T-helper 17 cell (primary cell): ENCODE data around the gene GREM1. TPM values are rescaled to one million over a fixed set of nuclear protein-coding genes. Genes with fewer than 3 reads are reported as not detected.

Source experiments
- ATAC-seq: fragments of 150-1000 bp; cut with Tn5 transposase; 2 replicates; pipeline ENCODE4 v1.10.0; 2021; ENCODE audit warnings: mild to moderate bottlenecking, moderate library complexity
- DNase-seq, 3 donors: peaks; one replicate each; pipeline versions ENCODE4 v3.0.0 to v3.0.0-alpha.2; 2020 to 2021
- H3K9me3 ChIP-seq: one replicate; pipeline ENCODE4 v1.7.0; 2013; ENCODE audit warnings: low read length, mild to moderate bottlenecking; ENCODE audit not compliant: control insufficient read depth, poor library complexity, severe bottlenecking
- H3K27ac Mint-ChIP-seq: one replicate; pipeline ENCODE4 v1.8.0; 2022; ENCODE audit warnings: mild to moderate bottlenecking, moderate library complexity, mixed read lengths
- H3K27me3 Mint-ChIP-seq: one replicate; pipeline ENCODE4 v1.8.0; 2022; ENCODE audit warnings: mixed read lengths
- H3K36me3 Mint-ChIP-seq: one replicate; pipeline ENCODE4 v1.8.0; 2022; ENCODE audit warnings: low read depth, mixed read lengths
- H3K4me1 Mint-ChIP-seq: one replicate; pipeline ENCODE4 v1.8.0; 2022; ENCODE audit warnings: mild to moderate bottlenecking, mixed read lengths
- H3K4me3 Mint-ChIP-seq: one replicate; pipeline ENCODE4 v1.8.0; 2022; ENCODE audit warnings: mild to moderate bottlenecking, moderate library complexity, mixed read lengths
- total RNA-seq, 4 donors: library from RNA in 2 of 4; stranded (reverse) in 2 of 4; gene quantifications; one replicate each; pipeline ENCODE4 v1.2.3 and lab custom pipeline; 2022 to 2026

The GREM1 gene
- total RNA-seq, 2 donors from 2014 or later: not detected

DNA sequence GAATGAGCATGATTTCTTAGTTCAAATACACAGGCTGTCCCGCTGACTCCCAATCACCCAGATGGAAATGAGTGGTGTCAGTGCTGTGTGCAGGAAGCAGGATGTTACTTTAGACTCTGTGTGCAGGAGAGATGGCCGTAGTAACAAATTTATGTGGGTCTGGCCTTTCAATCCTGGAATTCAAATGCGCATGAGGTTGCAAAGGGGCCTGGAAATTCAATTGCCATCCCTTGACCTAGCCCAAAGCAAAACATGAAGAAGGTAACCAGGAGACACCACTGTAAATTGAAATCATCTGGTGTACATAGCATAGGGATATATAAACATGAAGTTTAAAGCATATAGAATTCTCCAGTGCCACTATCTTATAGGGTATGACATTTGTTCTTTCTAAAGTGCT is 33.2 kb downstream of the GREM1 start:
- H3K27me3 Mint-ChIP-seq: peaks cover 11% of the 10 kb centered on the region

DNA sequence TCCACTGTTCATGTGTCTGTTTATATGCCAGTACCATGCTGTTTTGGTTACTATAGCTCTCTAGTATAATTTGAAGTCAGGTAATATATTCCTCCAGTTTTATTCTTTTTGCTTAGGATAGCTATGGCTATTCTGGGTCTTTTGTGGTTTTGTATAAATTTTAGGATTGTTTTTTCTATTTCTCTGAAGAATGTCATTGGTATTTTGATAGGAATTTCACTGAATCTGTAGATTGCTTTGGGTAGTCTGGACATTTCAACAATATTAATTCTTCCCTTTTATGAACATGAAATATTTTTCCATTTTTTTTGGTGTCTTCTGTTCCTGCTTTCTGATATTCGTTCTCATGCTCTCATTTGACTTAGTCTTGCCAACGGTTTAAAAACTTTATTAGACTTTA is 39.6 kb downstream of the GREM1 start:
- H3K9me3 ChIP-seq: no peaks in the 10 kb centered on the region
- no peaks in the 10 kb centered on the region for H3K36me3 Mint-ChIP-seq
- no peak overlapping the region for H3K4me3 Mint-ChIP-seq
- H3K27ac Mint-ChIP-seq: no peak overlapping the region
- ATAC-seq (no peak), DNase-seq (no peak)
- H3K4me1 Mint-ChIP-seq: no peaks in the 10 kb centered on the region
- peaks cover 29% of the 10 kb centered on the region for H3K27me3 Mint-ChIP-seq

More for the DNA sequence above, 33.2 kb downstream of the GREM1 start:
- Mint-ChIP-seq H3K27ac (no peak overlapping the region), H3K4me3 (no peak overlapping the region), H3K36me3 (no peaks in the 10 kb centered on the region), H3K4me1 (no peaks in the 10 kb centered on the region)
- no peaks in the 10 kb centered on the region for H3K9me3 ChIP-seq
- no peak for DNase-seq
- no peak for ATAC-seq

DNA sequence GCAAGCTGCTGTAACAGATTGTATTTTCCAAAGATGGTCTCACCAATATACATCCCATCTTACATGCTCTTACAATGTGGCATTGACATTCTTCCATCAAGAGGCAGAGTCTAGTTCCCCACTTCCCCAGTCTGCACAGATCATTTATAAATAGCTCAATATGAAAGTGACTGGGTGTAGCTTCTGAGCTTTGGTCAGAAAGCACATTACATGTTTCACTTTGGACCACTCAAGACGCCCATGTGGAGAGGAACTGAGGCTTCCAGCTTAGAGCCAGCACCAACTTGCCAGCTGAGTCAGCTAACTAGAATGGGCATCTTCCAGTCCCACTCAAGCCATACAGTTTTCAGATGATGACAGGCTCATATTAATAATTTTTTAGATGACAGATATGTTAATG is 45.5 kb downstream of the GREM1 start:
- peaks cover 3% of the 10 kb centered on the region for H3K4me1 Mint-ChIP-seq
- peaks cover 22% of the 10 kb centered on the region for H3K27me3 Mint-ChIP-seq
- ATAC-seq (no peak), DNase-seq (no peak)
- no peak overlapping the region for H3K4me3 Mint-ChIP-seq
- H3K36me3 Mint-ChIP-seq: no peaks in the 10 kb centered on the region
- H3K27ac Mint-ChIP-seq: no peak overlapping the region
- H3K9me3 ChIP-seq: no peaks in the 10 kb centered on the region

DNA sequence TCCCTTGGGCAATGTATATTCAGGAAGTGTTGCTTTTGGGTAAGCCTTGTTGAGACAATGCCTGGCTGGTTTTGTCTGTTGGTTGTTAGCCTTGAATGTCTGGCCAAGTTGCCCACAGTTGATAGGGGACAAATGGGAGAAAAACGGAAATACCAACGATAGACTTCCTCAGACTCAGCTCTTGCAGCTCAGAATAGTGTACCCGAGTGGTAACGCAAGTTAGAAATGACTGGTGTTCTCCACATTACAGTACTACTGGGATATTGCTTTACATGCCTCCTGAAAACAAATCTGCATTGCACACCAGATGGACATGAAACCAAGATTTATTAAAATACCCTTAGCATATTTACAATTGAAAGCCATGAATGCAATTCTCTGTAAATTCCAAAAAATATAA is 47.4 kb downstream of the GREM1 start:
- no peaks in the 10 kb centered on the region for H3K36me3 Mint-ChIP-seq
- DNase-seq: no peak
- H3K9me3 ChIP-seq: no peaks in the 10 kb centered on the region
- H3K27me3 Mint-ChIP-seq: peaks cover 14% of the 10 kb centered on the region
- H3K27ac Mint-ChIP-seq: no peak overlapping the region
- ATAC-seq: no peak
- no peak overlapping the region for H3K4me3 Mint-ChIP-seq
- peaks cover 3% of the 10 kb centered on the region for H3K4me1 Mint-ChIP-seq

DNA sequence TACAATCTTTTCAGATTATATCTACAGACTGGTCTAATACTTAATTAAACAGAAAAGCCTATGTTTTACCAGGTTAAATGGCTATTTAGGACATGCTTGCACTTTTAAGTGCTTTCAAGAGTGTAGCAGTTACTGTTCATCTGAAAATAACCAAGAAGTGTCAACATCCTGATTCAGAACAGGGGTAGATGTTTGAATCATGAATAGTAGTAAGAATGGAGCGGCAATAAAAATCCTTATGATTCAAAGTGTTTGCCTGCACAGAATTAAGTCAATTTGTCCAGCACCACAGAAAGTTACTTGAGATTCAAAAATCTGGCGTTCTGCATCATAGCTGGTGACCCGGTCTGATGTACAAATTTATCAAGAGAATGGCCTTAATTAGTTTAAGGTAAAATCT is 48.3 kb downstream of the GREM1 start:
- Mint-ChIP-seq H3K4me1 (peaks cover 3% of the 10 kb centered on the region), H3K4me3 (no peak overlapping the region), H3K36me3 (no peaks in the 10 kb centered on the region), H3K27me3 (peaks cover 6% of the 10 kb centered on the region), H3K27ac (no peak overlapping the region)
- H3K9me3 ChIP-seq: no peaks in the 10 kb centered on the region
- DNase-seq (no peak), ATAC-seq (no peak)

DNA sequence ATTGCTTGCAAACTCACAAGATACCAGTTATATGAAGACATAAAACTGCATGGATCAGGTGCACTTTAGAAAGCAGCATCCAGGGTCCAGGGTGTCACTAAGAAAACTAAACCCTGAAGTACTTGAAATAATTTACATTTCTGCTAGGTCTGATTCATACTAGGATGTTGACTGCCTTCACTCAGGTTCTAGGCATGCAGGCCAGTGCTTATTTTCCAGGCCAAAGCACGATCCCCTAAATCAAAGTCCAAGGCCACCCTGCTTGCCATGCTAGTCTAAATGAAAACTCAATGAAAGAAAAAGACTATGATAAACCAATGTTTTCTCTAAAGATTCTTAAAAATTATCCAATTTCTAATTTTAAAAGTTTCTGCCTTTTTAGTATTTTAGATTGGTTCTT is 49.4 kb downstream of the GREM1 start:
- H3K4me3 Mint-ChIP-seq: no peak overlapping the region
- no peaks in the 10 kb centered on the region for H3K36me3 Mint-ChIP-seq
- H3K4me1 Mint-ChIP-seq: peaks cover 3% of the 10 kb centered on the region
- DNase-seq (no peak), ATAC-seq (no peak)
- H3K9me3 ChIP-seq: no peaks in the 10 kb centered on the region
- H3K27me3 Mint-ChIP-seq: no peaks in the 10 kb centered on the region
- no peak overlapping the region for H3K27ac Mint-ChIP-seq

DNA sequence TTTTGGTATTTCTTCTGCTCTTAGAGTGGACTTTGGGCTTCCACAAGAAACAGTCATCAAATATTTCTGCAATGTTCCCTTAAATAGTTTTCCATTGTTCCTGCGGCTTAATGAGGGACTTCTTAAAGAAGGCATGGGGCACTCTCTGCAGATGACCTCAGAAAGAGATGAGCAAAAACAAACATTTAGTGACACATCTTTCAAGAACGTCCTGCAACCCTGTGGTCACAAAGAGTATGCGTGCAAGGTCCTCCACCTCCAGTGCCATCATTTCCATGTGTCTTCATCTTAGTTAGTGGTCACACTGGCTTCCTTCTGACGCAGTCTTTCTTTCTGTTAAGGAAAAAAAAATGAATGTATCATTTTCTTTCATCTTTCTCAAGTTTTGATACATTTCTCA is 56.2 kb downstream of the GREM1 start:
- H3K27me3 Mint-ChIP-seq: no peaks in the 10 kb centered on the region
- H3K9me3 ChIP-seq: no peaks in the 10 kb centered on the region
- ATAC-seq: no peak
- DNase-seq: no peak
- H3K4me1 Mint-ChIP-seq: no peaks in the 10 kb centered on the region
- no peak overlapping the region for H3K4me3 Mint-ChIP-seq
- peaks cover 7% of the 10 kb centered on the region for H3K36me3 Mint-ChIP-seq
- H3K27ac Mint-ChIP-seq: no peak overlapping the region

DNA sequence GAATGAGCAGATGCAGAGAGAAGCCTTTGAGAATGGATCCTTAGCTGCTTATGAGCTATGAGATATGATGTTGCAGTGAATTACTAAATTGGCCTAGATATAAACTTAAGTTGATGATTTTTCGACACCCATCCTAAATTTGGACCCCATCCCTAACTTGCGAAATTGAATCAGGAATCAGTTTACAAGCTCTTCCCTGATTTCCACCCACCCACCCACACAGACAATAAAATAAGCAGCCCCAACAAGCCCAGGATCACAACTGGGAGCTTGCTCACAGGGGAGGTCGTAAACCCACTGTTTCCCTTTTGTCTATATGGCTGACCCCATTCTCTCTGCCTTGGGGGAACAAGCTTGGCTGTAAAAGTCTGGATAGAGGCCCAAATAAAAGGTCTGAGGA is 57.3 kb downstream of the GREM1 start:
- no peaks in the 10 kb centered on the region for H3K4me1 Mint-ChIP-seq

DNA sequence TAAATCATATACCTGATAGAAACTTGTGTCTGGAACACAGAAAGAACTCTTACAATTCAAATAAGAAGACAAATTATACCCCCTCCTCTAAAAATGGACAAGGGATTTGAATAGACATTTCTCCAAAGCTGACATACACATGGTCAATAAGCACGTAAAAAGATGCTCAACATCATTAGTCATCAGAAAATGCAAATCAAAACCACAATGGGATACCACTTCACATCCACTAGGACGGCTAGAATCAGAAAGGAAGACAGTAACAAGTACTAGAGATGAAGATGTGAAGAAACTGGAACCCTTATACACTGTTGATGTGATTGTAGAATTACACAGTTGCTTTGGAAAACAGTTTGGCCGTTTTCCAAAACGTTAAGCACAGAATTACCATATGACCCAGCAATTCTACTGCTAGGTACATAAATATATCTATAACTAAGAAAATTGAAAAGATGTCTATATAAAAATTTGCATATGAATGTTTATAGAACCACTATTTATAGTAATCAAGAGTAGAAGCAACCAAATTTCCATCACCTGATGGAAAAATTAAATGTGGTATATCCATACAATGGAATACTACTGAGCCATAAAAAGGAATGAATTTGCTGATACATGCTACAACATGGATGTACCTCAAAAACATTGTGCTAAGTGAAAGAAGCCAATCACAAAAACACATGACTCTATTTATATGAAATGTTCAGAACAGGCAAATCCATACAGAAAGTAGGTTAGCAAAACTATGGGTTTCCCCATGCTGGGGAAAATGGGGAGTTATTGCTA is 60.8 kb downstream of the GREM1 start:
- Mint-ChIP-seq H3K36me3 (peaks cover 6% of the 10 kb centered on the region), H3K27ac (no peak overlapping the region), H3K4me1 (no peaks in the 10 kb centered on the region), H3K27me3 (no peaks in the 10 kb centered on the region), H3K4me3 (no peak overlapping the region)
- H3K9me3 ChIP-seq: no peaks in the 10 kb centered on the region
- DNase-seq (no peak), ATAC-seq (no peak)

More for the DNA sequence above, 57.3 kb downstream of the GREM1 start:
- H3K27ac Mint-ChIP-seq: no peak overlapping the region
- H3K27me3 Mint-ChIP-seq: no peaks in the 10 kb centered on the region
- H3K9me3 ChIP-seq: no peaks in the 10 kb centered on the region
- ATAC-seq (no peak), DNase-seq (no peak)
- no peak overlapping the region for H3K4me3 Mint-ChIP-seq
- H3K36me3 Mint-ChIP-seq: peaks cover 7% of the 10 kb centered on the region

DNA sequence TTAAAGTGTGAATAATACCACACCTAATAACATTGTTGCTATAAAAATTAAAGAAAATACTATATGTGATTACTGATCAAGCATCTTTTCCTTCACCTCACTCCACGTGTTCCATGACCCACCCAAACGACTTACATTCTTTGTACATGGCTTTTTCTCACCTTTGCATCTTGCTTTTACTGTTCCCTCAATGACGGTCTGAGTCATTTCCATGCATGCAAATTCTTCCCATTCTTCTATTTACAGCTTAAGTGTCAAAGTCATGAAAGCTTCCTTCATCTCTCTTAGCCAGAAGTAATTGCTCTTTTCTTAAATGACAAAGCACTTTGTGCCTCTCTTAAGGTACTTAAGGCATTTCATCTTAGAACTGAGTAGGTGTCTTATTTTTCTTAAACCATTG is 64.0 kb downstream of the GREM1 start:
- Mint-ChIP-seq H3K27ac (no peak overlapping the region), H3K4me3 (no peak overlapping the region), H3K36me3 (peaks cover 2% of the 10 kb centered on the region), H3K27me3 (no peaks in the 10 kb centered on the region), H3K4me1 (no peaks in the 10 kb centered on the region)
- DNase-seq (no peak), ATAC-seq (no peak)
- H3K9me3 ChIP-seq: no peaks in the 10 kb centered on the region

DNA sequence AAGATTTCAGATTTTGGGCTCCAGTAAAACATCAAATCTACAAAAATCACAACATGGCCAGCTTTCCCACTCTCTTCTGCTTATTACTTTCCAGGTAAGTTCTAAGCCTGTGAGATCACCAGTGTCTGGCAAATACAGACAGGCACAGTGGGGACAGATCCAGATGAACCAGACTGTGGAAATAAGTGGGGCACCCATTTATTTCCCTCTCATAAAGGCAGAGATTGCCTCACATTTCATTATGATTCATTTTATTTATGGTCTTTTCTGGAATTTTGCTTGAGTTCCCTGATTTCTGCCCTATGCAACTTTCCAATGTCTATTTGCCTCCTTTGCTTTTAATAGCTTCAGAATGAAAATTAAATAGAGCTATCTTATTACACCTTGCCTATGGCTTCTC is 66.8 kb downstream of the GREM1 start:
- ATAC-seq (no peak), DNase-seq (no peak)
- H3K36me3 Mint-ChIP-seq: peaks cover 2% of the 10 kb centered on the region
- H3K4me1 Mint-ChIP-seq: no peaks in the 10 kb centered on the region
- H3K9me3 ChIP-seq: no peaks in the 10 kb centered on the region
- H3K4me3 Mint-ChIP-seq: no peak overlapping the region
- no peaks in the 10 kb centered on the region for H3K27me3 Mint-ChIP-seq
- no peak overlapping the region for H3K27ac Mint-ChIP-seq

DNA sequence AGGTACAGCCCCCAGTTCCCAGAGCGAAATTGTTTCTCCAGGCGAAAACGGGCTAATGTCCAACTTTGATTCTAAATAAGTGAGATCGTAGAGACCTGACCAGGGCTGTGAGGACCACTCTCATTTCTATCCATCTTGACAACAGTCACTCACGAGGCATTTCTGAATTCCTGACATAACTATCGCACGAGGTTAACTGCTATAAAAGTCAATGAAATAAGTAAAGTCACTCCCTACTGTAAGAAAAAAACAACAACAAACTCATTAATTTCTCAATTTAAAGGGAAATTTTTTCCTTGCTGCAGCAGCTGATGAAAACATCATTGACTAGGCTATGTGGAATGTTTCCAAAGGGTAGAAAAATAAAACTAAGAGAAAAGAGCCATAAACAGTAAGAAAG is 69.1 kb downstream of the GREM1 start:
- H3K36me3 Mint-ChIP-seq: peaks cover 11% of the 10 kb centered on the region
- DNase-seq (no peak), ATAC-seq (no peak)
- H3K4me3 Mint-ChIP-seq: no peak overlapping the region
- no peak overlapping the region for H3K27ac Mint-ChIP-seq
- no peaks in the 10 kb centered on the region for H3K9me3 ChIP-seq
- no peaks in the 10 kb centered on the region for H3K4me1 Mint-ChIP-seq
- H3K27me3 Mint-ChIP-seq: no peaks in the 10 kb centered on the region

DNA sequence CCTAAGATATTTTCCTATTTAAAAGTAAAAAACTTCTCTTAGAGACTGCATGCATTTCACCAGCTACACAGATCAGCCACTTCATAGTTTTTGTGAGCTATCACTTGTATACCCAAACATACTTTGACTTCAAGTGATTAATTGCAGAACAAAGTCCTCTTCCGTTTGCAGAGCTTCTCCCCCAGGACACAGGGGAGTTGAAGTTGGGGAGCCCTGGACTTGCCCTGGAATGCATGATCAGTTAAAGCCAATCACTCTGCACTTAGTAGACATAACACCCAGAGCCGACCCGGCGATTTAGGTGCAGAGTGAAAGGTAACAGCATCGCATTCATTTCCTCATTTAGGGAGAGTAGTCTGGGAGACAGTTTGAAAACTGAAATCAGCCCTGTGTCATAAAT is 70.1 kb downstream of the GREM1 start:
- ATAC-seq: no peak
- H3K4me1 Mint-ChIP-seq: no peaks in the 10 kb centered on the region
- H3K4me3 Mint-ChIP-seq: no peak overlapping the region
- H3K27me3 Mint-ChIP-seq: no peaks in the 10 kb centered on the region
- no peak for DNase-seq
- H3K27ac Mint-ChIP-seq: no peak overlapping the region
- peaks cover 11% of the 10 kb centered on the region for H3K36me3 Mint-ChIP-seq
- no peaks in the 10 kb centered on the region for H3K9me3 ChIP-seq

DNA sequence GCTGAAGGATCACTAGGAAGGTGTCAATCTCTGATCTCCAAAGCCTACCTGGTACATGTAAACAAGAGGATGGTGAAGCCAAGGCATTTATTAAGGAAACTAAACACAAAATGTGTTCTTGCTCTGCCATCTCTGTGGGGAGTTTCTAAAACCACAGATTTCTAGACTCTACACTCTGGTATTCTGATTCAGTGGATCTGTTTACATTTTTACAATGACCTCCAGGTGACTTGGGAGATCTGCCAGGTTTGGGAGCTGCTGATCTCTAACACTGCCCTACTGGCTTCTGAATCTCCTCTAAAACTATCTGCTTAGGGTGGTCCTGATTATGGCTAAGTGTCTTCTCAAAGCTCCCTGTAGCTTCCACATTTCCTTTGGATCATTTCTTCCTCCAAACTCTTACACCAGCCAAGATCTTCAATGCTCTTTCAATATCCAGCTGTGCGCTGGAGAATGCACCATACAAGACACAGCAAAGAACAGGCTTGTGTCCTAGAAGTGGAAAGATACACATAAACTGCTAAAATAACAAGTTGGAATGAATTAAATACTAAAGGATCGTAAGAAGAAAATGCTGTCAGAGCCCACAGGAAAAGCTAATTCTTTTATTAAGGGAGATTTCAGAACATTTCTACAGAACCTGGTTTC is 72.7 kb downstream of the GREM1 start:
- no peak overlapping the region for H3K27ac Mint-ChIP-seq
- H3K36me3 Mint-ChIP-seq: peaks cover 13% of the 10 kb centered on the region
- no peak for ATAC-seq
- DNase-seq: no peak
- H3K9me3 ChIP-seq: no peaks in the 10 kb centered on the region
- no peak overlapping the region for H3K4me3 Mint-ChIP-seq
- no peaks in the 10 kb centered on the region for H3K27me3 Mint-ChIP-seq
- no peaks in the 10 kb centered on the region for H3K4me1 Mint-ChIP-seq
